Stomach (tissue), 9 donors: Measurements from ENCODE around the gene CISD3. TPM values are rescaled to one million over a fixed set of nuclear protein-coding genes. Genes with fewer than 3 reads are reported as not detected.

Experiments used
- DNase-seq, 2 donors: peaks; one replicate each; pipeline versions ENCODE4 v3.0.0 to v3.0.0-alpha.2; 2013 to 2019
- H3K27ac ChIP-seq, 5 donors: fragments of 200-600 bp in 4 of 5; sonication (generic) in 4 of 5; one replicate each; pipeline ENCODE4 v1.5.1; 2013 to 2019; ENCODE audit warnings: mild to moderate bottlenecking in 1 of 5, moderate library complexity in 1 of 5
- H3K27me3 ChIP-seq, 3 donors: fragments of 200-600 bp; sonication (generic); one replicate each; pipeline ENCODE4 v1.5.1; 2017 to 2019; ENCODE audit warnings: mixed run types in 1 of 3
- H3K36me3 ChIP-seq, 4 donors: fragments of 200-600 bp; sonication (generic); 1 replicate in 3 of 4; 2 replicates in 1 of 4; pipeline ENCODE4 v1.5.1; 2016 to 2019
- H3K4me1 ChIP-seq, 4 donors: fragments of 200-600 bp; sonication (generic); one replicate each; pipeline ENCODE4 v1.5.1; 2016 to 2019
- H3K4me3 ChIP-seq, 4 donors: fragments of 200-600 bp; sonication (generic) in 3 of 4; one replicate each; pipeline ENCODE4 v1.5.1; 2016 to 2019; ENCODE audit warnings: mild to moderate bottlenecking in 1 of 4
- H3K9me3 ChIP-seq, 4 donors: fragments of 200-600 bp; sonication (generic); one replicate each; pipeline ENCODE4 v1.5.1; 2016 to 2019
- EP300 ChIP-seq: sonication (generic); formaldehyde crosslinking; IDR thresholded peaks from one replicate; pipeline ENCODE4 v1.6.1; 2017; ENCODE audit warnings: antibody characterized with exemption
- POLR2A ChIP-seq, 4 donors: fragments of 450-650 bp; IDR thresholded peaks; one replicate each; pipeline ENCODE4 v1.6.1; 2016; ENCODE audit warnings: antibody characterized with exemption in 4 of 4, control low read depth in 2 of 4, mild to moderate bottlenecking in 1 of 4, moderate library complexity in 1 of 4
- POLR2AphosphoS5 ChIP-seq, 3 donors: sonication (generic); formaldehyde crosslinking; IDR thresholded peaks; one replicate each; pipeline ENCODE4 v1.6.1; 2016; ENCODE audit warnings: antibody characterized with exemption in 3 of 3
- WGBS, 5 donors: extraction: QIAGEN DNeasy Blood & Tissue Kit in 3 of 5; methylation state at CpG; one replicate each; pipeline versions ENCODE4 v1.1.5 to v1.1.7; 2013 to 2018; 5-methylcytosine and 5-hydroxymethylcytosine counted together
- intact Hi-C: fragments of 100-400 bp; cut with DNase I; formaldehyde crosslinking; loops from one replicate; pipeline ENCODE4 v1.15.1; 2023; ENCODE audit warnings: low total_unique reads
- polyA plus RNA-seq, 3 donors: library from polyadenylated mRNA; stranded (reverse); fragments of 200-250 nt; gene quantifications; one replicate each; pipeline ENCODE4 v1.2.3, GENCODE V29; 2013
- total RNA-seq, 5 donors: library from RNA; depleted of rRNA; stranded (reverse); fragments of >200 nt; gene quantifications; one replicate each; pipeline versions ENCODE4 v1.1.0 to v1.2.3, GENCODE V29; 2014 to 2016
- TF ChIP-seq, protein P1 (sequence below), 7 experiments: fragments of 450-650 bp in 4 of 7; fragments of 200-600 bp in 3 of 7; sonication (generic) in 3 of 7; IDR thresholded peaks; one replicate each; pipeline ENCODE4 v1.5.1; 2016 to 2019; ENCODE audit warnings: antibody characterized with exemption in 7 of 7, control low read depth in 2 of 7, mild to moderate bottlenecking in 1 of 7
- donor health status: healthy with polysubstance abuse.
- donor health status: Bipolar disorder and iron deficiency.
- donor health status: healthy.

The CISD3 gene
- total and polyA plus RNA-seq, 8 donors: 4.0 to 79.9 (median 33.7) TPM

- H3K9me3 ChIP-seq: no peaks in the 10 kb centered on the region
- 83 to 94% (median 88%) methylated on average over 5 of the region's 5 CpGs for WGBS, 5 donors
- no peaks in the 10 kb centered on the region for H3K36me3 ChIP-seq
- no peaks in the 10 kb centered on the region for H3K27me3 ChIP-seq
- intact Hi-C loops: no loop called here
- TF ChIP-seq POLR2AphosphoS5 (IDR thresholded peaks at IDR 0.05): no peak
- TF ChIP-seq POLR2A (IDR thresholded peaks at IDR 0.05): no peak
- no peak for TF ChIP-seq EP300
- TF ChIP-seq, protein P1, sequence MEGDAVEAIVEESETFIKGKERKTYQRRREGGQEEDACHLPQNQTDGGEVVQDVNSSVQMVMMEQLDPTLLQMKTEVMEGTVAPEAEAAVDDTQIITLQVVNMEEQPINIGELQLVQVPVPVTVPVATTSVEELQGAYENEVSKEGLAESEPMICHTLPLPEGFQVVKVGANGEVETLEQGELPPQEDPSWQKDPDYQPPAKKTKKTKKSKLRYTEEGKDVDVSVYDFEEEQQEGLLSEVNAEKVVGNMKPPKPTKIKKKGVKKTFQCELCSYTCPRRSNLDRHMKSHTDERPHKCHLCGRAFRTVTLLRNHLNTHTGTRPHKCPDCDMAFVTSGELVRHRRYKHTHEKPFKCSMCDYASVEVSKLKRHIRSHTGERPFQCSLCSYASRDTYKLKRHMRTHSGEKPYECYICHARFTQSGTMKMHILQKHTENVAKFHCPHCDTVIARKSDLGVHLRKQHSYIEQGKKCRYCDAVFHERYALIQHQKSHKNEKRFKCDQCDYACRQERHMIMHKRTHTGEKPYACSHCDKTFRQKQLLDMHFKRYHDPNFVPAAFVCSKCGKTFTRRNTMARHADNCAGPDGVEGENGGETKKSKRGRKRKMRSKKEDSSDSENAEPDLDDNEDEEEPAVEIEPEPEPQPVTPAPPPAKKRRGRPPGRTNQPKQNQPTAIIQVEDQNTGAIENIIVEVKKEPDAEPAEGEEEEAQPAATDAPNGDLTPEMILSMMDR (IDR thresholded peaks at IDR 0.05): no peak
- no peak for DNase-seq
- no peak overlapping the region for H3K27ac ChIP-seq
- peaks cover 0 to 4% (median 0%) of the 10 kb centered on the region in 4 donors for H3K4me1 ChIP-seq
- H3K4me3 ChIP-seq: no peak overlapping the region
Observed at GRCh38 chr17:38687286-38687685, 42.9 kb upstream of the CISD3 start.

GRCh38 chr17:38690386-38690785 is 39.8 kb upstream of the CISD3 start:
- H3K36me3 ChIP-seq: no peaks in the 10 kb centered on the region
- H3K4me3 ChIP-seq: no peak overlapping the region
- no peak for DNase-seq
- H3K27me3 ChIP-seq: no peaks in the 10 kb centered on the region
- H3K9me3 ChIP-seq: no peaks in the 10 kb centered on the region
- H3K27ac ChIP-seq: no peak overlapping the region
- no peak for TF ChIP-seq POLR2A (IDR thresholded peaks at IDR 0.05)
- no peak for TF ChIP-seq EP300
- TF ChIP-seq, protein P1 (IDR thresholded peaks at IDR 0.05): no peak
- TF ChIP-seq POLR2AphosphoS5 (IDR thresholded peaks at IDR 0.05): no peak
- intact Hi-C loops: no loop called here
- WGBS, 5 donors: 81 to 91% (median 85%) methylated on average over 4 of the region's 4 CpGs
- peaks cover 10 to 16% (median 14%) of the 10 kb centered on the region in 4 donors for H3K4me1 ChIP-seq

- Histone ChIP-seq H3K4me3 (no peak overlapping the region), H3K27ac (no peak overlapping the region), H3K9me3 (no peaks in the 10 kb centered on the region), H3K27me3 (no peaks in the 10 kb centered on the region), H3K36me3 (no peaks in the 10 kb centered on the region), H3K4me1 (peaks cover 10 to 16% (median 14%) of the 10 kb centered on the region in 4 donors)
- TF ChIP-seq POLR2AphosphoS5 (IDR thresholded peaks at IDR 0.05): no peak
- no peak for TF ChIP-seq POLR2A (IDR thresholded peaks at IDR 0.05)
- no peak for TF ChIP-seq EP300
- TF ChIP-seq, protein P1 (IDR thresholded peaks at IDR 0.05): no peak
- WGBS, 5 donors: 85 to 92% (median 87%) methylated on average over 4 of the region's 4 CpGs
- no peak for DNase-seq
- intact Hi-C loops: no loop called here
Observed at GRCh38 chr17:38691154-38691553, 39.0 kb upstream of the CISD3 start.

- H3K27ac ChIP-seq: peak overlapping the region in 4 of 5 donors; percentile 45 to 84 (median 74)
- 27 to 52% (median 47%) methylated on average over 12 of the region's 12 CpGs for WGBS, 5 donors
- intact Hi-C loops: no loop called here
- no peaks in the 10 kb centered on the region for H3K27me3 ChIP-seq
- H3K4me1 ChIP-seq: peaks cover 10 to 16% (median 14%) of the 10 kb centered on the region in 4 donors
- TF ChIP-seq POLR2AphosphoS5 (IDR thresholded peaks at IDR 0.05) (peak; percentile 33 to 75 (median 51)), EP300 (no peak)
- peak; percentile 71 to 94 for DNase-seq
- H3K4me3 ChIP-seq: no peak overlapping the region
- H3K9me3 ChIP-seq: no peaks in the 10 kb centered on the region
- H3K36me3 ChIP-seq: no peaks in the 10 kb centered on the region
Observed at GRCh38 chr17:38693700-38694329, 36.3 kb upstream of the CISD3 start.
